Measurements from ENCODE around the gene RAB21.

DNA sequence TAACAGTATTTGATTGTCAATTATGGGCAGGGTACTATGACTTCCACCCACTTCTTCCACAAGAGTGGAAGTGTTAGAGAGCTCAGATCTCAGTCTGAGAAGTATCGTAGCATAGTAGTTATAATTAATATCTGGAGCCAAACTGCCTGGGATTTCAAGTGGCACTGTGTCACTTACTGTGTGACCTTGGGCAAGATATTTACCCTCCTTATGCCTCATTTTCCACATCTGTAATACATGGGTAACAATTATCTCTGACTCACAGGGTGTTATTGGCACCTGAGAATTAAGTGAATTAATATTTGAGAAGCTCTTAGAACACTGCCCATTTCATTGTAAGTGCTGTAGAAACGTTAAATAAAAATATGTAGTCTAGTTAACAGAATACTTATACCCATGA is 11.5 kb downstream of the RAB21 start:
- TF ChIP-seq, protein P1, sequence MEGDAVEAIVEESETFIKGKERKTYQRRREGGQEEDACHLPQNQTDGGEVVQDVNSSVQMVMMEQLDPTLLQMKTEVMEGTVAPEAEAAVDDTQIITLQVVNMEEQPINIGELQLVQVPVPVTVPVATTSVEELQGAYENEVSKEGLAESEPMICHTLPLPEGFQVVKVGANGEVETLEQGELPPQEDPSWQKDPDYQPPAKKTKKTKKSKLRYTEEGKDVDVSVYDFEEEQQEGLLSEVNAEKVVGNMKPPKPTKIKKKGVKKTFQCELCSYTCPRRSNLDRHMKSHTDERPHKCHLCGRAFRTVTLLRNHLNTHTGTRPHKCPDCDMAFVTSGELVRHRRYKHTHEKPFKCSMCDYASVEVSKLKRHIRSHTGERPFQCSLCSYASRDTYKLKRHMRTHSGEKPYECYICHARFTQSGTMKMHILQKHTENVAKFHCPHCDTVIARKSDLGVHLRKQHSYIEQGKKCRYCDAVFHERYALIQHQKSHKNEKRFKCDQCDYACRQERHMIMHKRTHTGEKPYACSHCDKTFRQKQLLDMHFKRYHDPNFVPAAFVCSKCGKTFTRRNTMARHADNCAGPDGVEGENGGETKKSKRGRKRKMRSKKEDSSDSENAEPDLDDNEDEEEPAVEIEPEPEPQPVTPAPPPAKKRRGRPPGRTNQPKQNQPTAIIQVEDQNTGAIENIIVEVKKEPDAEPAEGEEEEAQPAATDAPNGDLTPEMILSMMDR (conservative IDR thresholded peaks at IDR 0.05; ENCODE audit: low read depth, low read length), result no peak
- no peak for TF ChIP-seq MXI1 (IDR thresholded peaks at IDR 0.05; ENCODE audit: borderline replicate concordance, low read depth, low read length)
- TF ChIP-seq SMC3 (IDR thresholded peaks at IDR 0.05; ENCODE audit: low read depth, low read length), result no peak
- TF ChIP-seq CEBPB (IDR thresholded peaks at IDR 0.05; ENCODE audit: low read depth, low read length), result no peak
- TF ChIP-seq MAZ (IDR thresholded peaks at IDR 0.05; ENCODE audit: borderline replicate concordance, low read depth, low read length), result no peak
- TF ChIP-seq, protein P2, sequence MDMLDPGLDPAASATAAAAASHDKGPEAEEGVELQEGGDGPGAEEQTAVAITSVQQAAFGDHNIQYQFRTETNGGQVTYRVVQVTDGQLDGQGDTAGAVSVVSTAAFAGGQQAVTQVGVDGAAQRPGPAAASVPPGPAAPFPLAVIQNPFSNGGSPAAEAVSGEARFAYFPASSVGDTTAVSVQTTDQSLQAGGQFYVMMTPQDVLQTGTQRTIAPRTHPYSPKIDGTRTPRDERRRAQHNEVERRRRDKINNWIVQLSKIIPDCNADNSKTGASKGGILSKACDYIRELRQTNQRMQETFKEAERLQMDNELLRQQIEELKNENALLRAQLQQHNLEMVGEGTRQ (IDR thresholded peaks at IDR 0.05; ENCODE audit: low read depth, low read length), result no peak
- TF ChIP-seq, protein P3, sequence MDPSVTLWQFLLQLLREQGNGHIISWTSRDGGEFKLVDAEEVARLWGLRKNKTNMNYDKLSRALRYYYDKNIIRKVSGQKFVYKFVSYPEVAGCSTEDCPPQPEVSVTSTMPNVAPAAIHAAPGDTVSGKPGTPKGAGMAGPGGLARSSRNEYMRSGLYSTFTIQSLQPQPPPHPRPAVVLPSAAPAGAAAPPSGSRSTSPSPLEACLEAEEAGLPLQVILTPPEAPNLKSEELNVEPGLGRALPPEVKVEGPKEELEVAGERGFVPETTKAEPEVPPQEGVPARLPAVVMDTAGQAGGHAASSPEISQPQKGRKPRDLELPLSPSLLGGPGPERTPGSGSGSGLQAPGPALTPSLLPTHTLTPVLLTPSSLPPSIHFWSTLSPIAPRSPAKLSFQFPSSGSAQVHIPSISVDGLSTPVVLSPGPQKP (IDR thresholded peaks at IDR 0.05; ENCODE audit: borderline replicate concordance, low read depth, low read length), result no peak

Data from IMR-90 (cell line).